ENCODE measurements around the gene DBX2. TPM values are rescaled to one million over a fixed set of nuclear protein-coding genes. Genes with fewer than 3 reads are reported as not detected.

The DBX2 gene
- total RNA-seq, 2 experiments from 2014 or later, result not detected

GRCh38 chr12:45060976-45061375, 10.1 kb upstream of the DBX2 start:
- Mint-ChIP-seq H3K4me1 (no peaks in the 10 kb centered on the region), H3K9me3 (ENCODE audit: low read depth) (peaks cover 4% of the 10 kb centered on the region), H3K36me3 (ENCODE audit: low read depth) (no peaks in the 10 kb centered on the region), H3K4me3 (no peak overlapping the region), H3K27me3 (peaks cover 14% of the 10 kb centered on the region), H3K27ac (no peak overlapping the region)
- ChIA-PET POLR2A (no interaction called here), CTCF (no interaction called here)
- ATAC-seq (no peak), DNase-seq (no peak)
- intact Hi-C loops (cut with DNase I, micrococcal nuclease), result no loop called here

- ChIA-PET POLR2A (no interaction called here), CTCF (no interaction called here)
- H3K4me3 Mint-ChIP-seq, result no peak overlapping the region
- DNase-seq (no peak), ATAC-seq (no peak)
- no peaks in the 10 kb centered on the region for H3K36me3 Mint-ChIP-seq (ENCODE audit: low read depth)
- H3K9me3 Mint-ChIP-seq (ENCODE audit: low read depth), result no peaks in the 10 kb centered on the region
- H3K27me3 Mint-ChIP-seq, result peaks cover 47% of the 10 kb centered on the region
- no peak overlapping the region for H3K27ac Mint-ChIP-seq
- intact Hi-C loops (cut with DNase I, micrococcal nuclease), result no loop called here
- no peaks in the 10 kb centered on the region for H3K4me1 Mint-ChIP-seq
Observed at GRCh38 chr12:45051572-45052125, 750 bp upstream of the DBX2 start.

GRCh38 chr12:45049912-45050750, 768 bp downstream of the DBX2 start:
- Mint-ChIP-seq H3K36me3 (ENCODE audit: low read depth) (no peaks in the 10 kb centered on the region), H3K27me3 (peaks cover 51% of the 10 kb centered on the region), H3K4me1 (no peaks in the 10 kb centered on the region), H3K9me3 (ENCODE audit: low read depth) (no peaks in the 10 kb centered on the region), H3K4me3 (no peak overlapping the region), H3K27ac (no peak overlapping the region)
- DNase-seq (no peak), ATAC-seq (no peak)
- ChIA-PET CTCF (interaction anchor here (0.5 kb wide), 1 partner anchor 1049 kb away, joined by 3 read pairs; no protein-coding TSS in a partner anchor), POLR2A (no interaction called here)
- intact Hi-C loops (cut with DNase I, micrococcal nuclease), result no loop called here

GRCh38 chr12:45042599-45042998, 8.3 kb downstream of the DBX2 start:
- H3K4me3 Mint-ChIP-seq, result no peak overlapping the region
- no peaks in the 10 kb centered on the region for H3K9me3 Mint-ChIP-seq (ENCODE audit: low read depth)
- ChIA-PET POLR2A (no interaction called here), CTCF (no interaction called here)
- DNase-seq (no peak), ATAC-seq (no peak)
- intact Hi-C loops (cut with DNase I, micrococcal nuclease), result no loop called here
- peaks cover 11% of the 10 kb centered on the region for H3K27me3 Mint-ChIP-seq
- no peaks in the 10 kb centered on the region for H3K4me1 Mint-ChIP-seq
- no peaks in the 10 kb centered on the region for H3K36me3 Mint-ChIP-seq (ENCODE audit: low read depth)
- no peak overlapping the region for H3K27ac Mint-ChIP-seq

DNA sequence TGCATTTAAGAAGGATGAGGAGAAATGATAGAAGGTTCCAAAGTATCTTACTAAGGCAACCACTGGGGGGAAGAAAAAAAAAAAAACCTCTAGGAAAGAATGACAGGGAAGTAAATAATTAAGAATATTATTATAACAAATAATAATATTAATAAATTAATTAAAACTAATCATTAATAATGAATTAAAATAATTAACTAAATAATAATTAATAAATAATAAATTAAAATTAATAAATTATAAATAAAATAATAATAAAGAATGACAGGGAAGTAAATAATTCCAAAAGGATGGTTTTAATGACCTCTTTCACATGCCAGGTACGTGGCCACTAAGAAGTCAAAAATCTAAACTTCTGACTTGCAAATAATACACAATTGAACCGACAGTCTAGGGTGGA, 9.9 kb downstream of the DBX2 start:
- Mint-ChIP-seq H3K27ac (no peak overlapping the region), H3K9me3 (ENCODE audit: low read depth) (no peaks in the 10 kb centered on the region), H3K4me3 (no peak overlapping the region), H3K36me3 (ENCODE audit: low read depth) (no peaks in the 10 kb centered on the region), H3K4me1 (no peaks in the 10 kb centered on the region), H3K27me3 (peaks cover 6% of the 10 kb centered on the region)
- DNase-seq (no peak), ATAC-seq (no peak)
- POLR2A ChIA-PET, result no interaction called here
- CTCF ChIA-PET, result no interaction called here
- intact Hi-C loops (cut with DNase I, micrococcal nuclease), result no loop called here

GRCh38 chr12:45039757-45040156, 11.1 kb downstream of the DBX2 start:
- DNase-seq, result no peak
- ChIA-PET CTCF (interaction anchor here (1.2 kb wide), 1 partner anchor 9 kb away, joined by 3 read pairs; no protein-coding TSS in a partner anchor), POLR2A (no interaction called here)
- no peak overlapping the region for H3K27ac Mint-ChIP-seq
- no peaks in the 10 kb centered on the region for H3K9me3 Mint-ChIP-seq (ENCODE audit: low read depth)
- intact Hi-C loops (cut with DNase I, micrococcal nuclease), result no loop called here
- no peak overlapping the region for H3K4me3 Mint-ChIP-seq
- H3K27me3 Mint-ChIP-seq, result peaks cover 3% of the 10 kb centered on the region
- ATAC-seq, result no peak
- H3K36me3 Mint-ChIP-seq (ENCODE audit: low read depth), result no peaks in the 10 kb centered on the region
- no peaks in the 10 kb centered on the region for H3K4me1 Mint-ChIP-seq

- ChIA-PET CTCF (no interaction called here), POLR2A (no interaction called here)
- DNase-seq (no peak), ATAC-seq (no peak)
- no peak overlapping the region for H3K27ac Mint-ChIP-seq
- intact Hi-C loops (cut with DNase I, micrococcal nuclease), result no loop called here
- no peaks in the 10 kb centered on the region for H3K36me3 Mint-ChIP-seq (ENCODE audit: low read depth)
- H3K9me3 Mint-ChIP-seq (ENCODE audit: low read depth), result no peaks in the 10 kb centered on the region
- peaks cover 11% of the 10 kb centered on the region for H3K27me3 Mint-ChIP-seq
- no peaks in the 10 kb centered on the region for H3K4me1 Mint-ChIP-seq
- no peak overlapping the region for H3K4me3 Mint-ChIP-seq
Observed at GRCh38 chr12:45034861-45035265, 16.0 kb downstream of the DBX2 start.

GRCh38 chr12:45017916-45018315, 33.0 kb downstream of the DBX2 start:
- DNase-seq (no peak), ATAC-seq (no peak)
- no peaks in the 10 kb centered on the region for H3K36me3 Mint-ChIP-seq (ENCODE audit: low read depth)
- H3K27me3 Mint-ChIP-seq, result peaks cover 5% of the 10 kb centered on the region
- no peaks in the 10 kb centered on the region for H3K4me1 Mint-ChIP-seq
- H3K4me3 Mint-ChIP-seq, result no peak overlapping the region
- ChIA-PET POLR2A (no interaction called here), CTCF (interaction anchor here (0.7 to 0.9 kb wide), 2 partner anchors 11 to 74 kb away, joined by 3 read pairs; no protein-coding TSS in a partner anchor)
- intact Hi-C loops (cut with DNase I, micrococcal nuclease), result no loop called here
- peaks cover 11% of the 10 kb centered on the region for H3K9me3 Mint-ChIP-seq (ENCODE audit: low read depth)
- H3K27ac Mint-ChIP-seq, result no peak overlapping the region

GRCh38 chr12:45014396-45014795, 36.5 kb downstream of the DBX2 start:
- no peaks in the 10 kb centered on the region for H3K4me1 Mint-ChIP-seq
- H3K36me3 Mint-ChIP-seq (ENCODE audit: low read depth), result no peaks in the 10 kb centered on the region
- DNase-seq (no peak), ATAC-seq (no peak)
- H3K4me3 Mint-ChIP-seq, result no peak overlapping the region
- ChIA-PET CTCF (no interaction called here), POLR2A (no interaction called here)
- no peak overlapping the region for H3K27ac Mint-ChIP-seq
- peaks cover 2% of the 10 kb centered on the region for H3K9me3 Mint-ChIP-seq (ENCODE audit: low read depth)
- peaks cover 8% of the 10 kb centered on the region for H3K27me3 Mint-ChIP-seq
- intact Hi-C loops (cut with DNase I, micrococcal nuclease), result no loop called here

- no peaks in the 10 kb centered on the region for H3K9me3 Mint-ChIP-seq (ENCODE audit: low read depth)
- H3K27me3 Mint-ChIP-seq, result peaks cover 13% of the 10 kb centered on the region
- no peaks in the 10 kb centered on the region for H3K36me3 Mint-ChIP-seq (ENCODE audit: low read depth)
- ChIA-PET POLR2A (no interaction called here), CTCF (interaction anchor here (0.5 to 1.2 kb wide), 3 partner anchors 11 to 912 kb away, joined by 3 to 4 read pairs (median 4); no protein-coding TSS in a partner anchor)
- H3K27ac Mint-ChIP-seq, result no peak overlapping the region
- H3K4me3 Mint-ChIP-seq, result no peak overlapping the region
- no peak for ATAC-seq
- intact Hi-C loops (cut with DNase I, micrococcal nuclease), result no loop called here
- H3K4me1 Mint-ChIP-seq, result no peaks in the 10 kb centered on the region
- DNase-seq, result no peak
Observed at GRCh38 chr12:45012749-45013148, 38.1 kb downstream of the DBX2 start.

- intact Hi-C loops (cut with DNase I, micrococcal nuclease), result no loop called here
- DNase-seq (no peak), ATAC-seq (no peak)
- Mint-ChIP-seq H3K27ac (no peak overlapping the region), H3K4me1 (no peaks in the 10 kb centered on the region), H3K36me3 (ENCODE audit: low read depth) (no peaks in the 10 kb centered on the region), H3K4me3 (no peak overlapping the region), H3K27me3 (peaks cover 14% of the 10 kb centered on the region), H3K9me3 (ENCODE audit: low read depth) (no peaks in the 10 kb centered on the region)
- ChIA-PET POLR2A (no interaction called here), CTCF (interaction anchor here (0.5 to 0.7 kb wide), 2 partner anchors 508 to 1107 kb away, joined by 3 read pairs; no protein-coding TSS in a partner anchor)
Observed at GRCh38 chr12:45010059-45010458, 40.8 kb downstream of the DBX2 start.

GRCh38 chr12:45008211-45008610, 42.7 kb downstream of the DBX2 start:
- ChIA-PET POLR2A (no interaction called here), CTCF (no interaction called here)
- Mint-ChIP-seq H3K4me3 (no peak overlapping the region), H3K4me1 (no peaks in the 10 kb centered on the region), H3K36me3 (ENCODE audit: low read depth) (no peaks in the 10 kb centered on the region), H3K9me3 (ENCODE audit: low read depth) (no peaks in the 10 kb centered on the region), H3K27ac (no peak overlapping the region), H3K27me3 (peaks cover 14% of the 10 kb centered on the region)
- intact Hi-C loops (cut with DNase I, micrococcal nuclease), result no loop called here
- no peak for ATAC-seq
- DNase-seq, result no peak
